Uterus (tissue), 2 donors: ENCODE data around the gene ZDHHC14.

Source experiments
- CTCF ChIP-seq, 4 experiments: fragments of 200-600 bp in 2 of 4; fragments of 450-650 bp in 2 of 4; sonication (generic) in 2 of 4; IDR thresholded peaks; one replicate each; pipeline ENCODE4 v1.5.1; 2016 to 2019; ENCODE audit warnings: antibody characterized with exemption in 4 of 4, mild to moderate bottlenecking in 2 of 4, moderate library complexity in 1 of 4
- POLR2A ChIP-seq, 2 donors: fragments of 450-650 bp; IDR thresholded peaks; one replicate each; pipeline ENCODE4 v1.6.1; 2016; ENCODE audit warnings: antibody characterized with exemption in 2 of 2, mild to moderate bottlenecking in 1 of 2, moderate library complexity in 1 of 2

GRCh38 chr6:157514659-157515496 is 133.9 kb downstream of the ZDHHC14 start:
- TF ChIP-seq CTCF (IDR thresholded peaks at IDR 0.05) (no peak), POLR2A (IDR thresholded peaks at IDR 0.05) (no peak)
